IMR-90 (cell line): ENCODE measurements around the gene STK33. TPM values are rescaled to one million over a fixed set of nuclear protein-coding genes. Genes with fewer than 3 reads are reported as not detected.

Source experiments
- ATAC-seq: fragments of 200-7000 bp; cut with Tn5 transposase; 2 replicates; pipeline ENCODE4 v1.9.1; 2020; ENCODE audit warnings: low read depth, mild to moderate bottlenecking, moderate library complexity
- BruUV-seq: library from RNA; stranded (reverse); fragments of 400-500 nt; replicated peaks from 2 replicates; lab custom pipeline; 2021; lab: Mats Ljungman, UMichigan
- CTCF ChIA-PET: fragments of 300-600 bp; formaldehyde crosslinking; extraction: SDS; loops from one replicate; lab custom pipeline; 2021; ENCODE audit warnings: antibody characterized with exemption; lab: Yijun Ruan, JAX
- POLR2A ChIA-PET: fragments of 300-600 bp; sonication (Branson Sonifier 250); formaldehyde crosslinking; loops from one replicate; lab custom pipeline; 2022; ENCODE audit warnings: antibody characterized with exemption; ENCODE audit not compliant: unreplicated experiment; lab: Charles Lee
- DNase-seq: peaks from one replicate; pipeline ENCODE4 v3.0.0; 2013
- H2AFZ ChIP-seq: replicated peaks from 2 replicates; pipeline ENCODE3; 2013; ENCODE audit warnings: low read length, mild to moderate bottlenecking; ENCODE audit not compliant: poor library complexity
- H2AK5ac ChIP-seq: 2 replicates; pipeline ENCODE4 v1.6.1; 2013; ENCODE audit warnings: low read depth, low read length, inconsistent platforms
- H2AK9ac ChIP-seq: replicated peaks from 2 replicates; pipeline ENCODE3; 2013; ENCODE audit warnings: mild to moderate bottlenecking, low read depth, low read length, moderate library complexity; ENCODE audit not compliant: poor library complexity
- H2BK120ac ChIP-seq: 2 replicates; pipeline ENCODE4 v1.6.1; 2013; ENCODE audit warnings: low read depth, low read length, inconsistent platforms
- H2BK15ac ChIP-seq: 3 replicates; pipeline ENCODE4 v1.6.1; 2013; ENCODE audit warnings: low read depth, low read length, inconsistent platforms
- H2BK20ac ChIP-seq: 2 replicates; pipeline ENCODE4 v1.6.1; 2013; ENCODE audit warnings: low read depth, mild to moderate bottlenecking, inconsistent platforms, low read length, moderate library complexity
- H2BK5ac ChIP-seq: 2 replicates; pipeline ENCODE4 v1.6.1; 2013; ENCODE audit warnings: mild to moderate bottlenecking, low read depth, low read length, inconsistent platforms; ENCODE audit not compliant: poor library complexity, severe bottlenecking
- H3K14ac ChIP-seq: replicated peaks from 2 replicates; pipeline ENCODE4 v1.6.1; 2013; ENCODE audit warnings: low read depth, low read length, inconsistent platforms
- H3K18ac ChIP-seq: 2 replicates; pipeline ENCODE4 v1.6.1; 2013; ENCODE audit warnings: low read depth, low read length, control low read depth
- H3K23ac ChIP-seq: 2 replicates; pipeline ENCODE4 v1.6.1; 2013; ENCODE audit warnings: low read depth, low read length, inconsistent platforms
- H3K27ac ChIP-seq: 2 replicates; pipeline ENCODE4 v1.5.1; 2013; ENCODE audit warnings: mild to moderate bottlenecking, control low read depth, low read length; ENCODE audit not compliant: insufficient read depth
- H3K27me3 ChIP-seq: 2 replicates; pipeline ENCODE4 v1.6.1; 2013; ENCODE audit warnings: low read length; ENCODE audit not compliant: control insufficient read depth, insufficient read depth
- H3K36me3 ChIP-seq: 2 replicates; pipeline ENCODE4 v1.6.1; 2013; ENCODE audit warnings: low read length, mixed read lengths; ENCODE audit not compliant: control insufficient read depth, insufficient read depth
- H3K4ac ChIP-seq: 2 replicates; pipeline ENCODE4 v1.6.1; 2013; ENCODE audit warnings: low read depth, low read length, inconsistent platforms
- H3K4me1 ChIP-seq: 2 replicates; pipeline ENCODE4 v1.6.1; 2013; ENCODE audit warnings: low read length, mixed read lengths; ENCODE audit not compliant: control insufficient read depth, insufficient read depth
- H3K4me2 ChIP-seq: 2 replicates; pipeline ENCODE4 v1.6.1; 2013; ENCODE audit warnings: low read depth, mild to moderate bottlenecking, control low read depth, low read length, moderate library complexity
- H3K4me3 ChIP-seq: 2 replicates; pipeline ENCODE4 v1.5.1; 2013; ENCODE audit warnings: low read depth, mild to moderate bottlenecking, control low read depth, low read length, moderate library complexity; ENCODE audit not compliant: insufficient read depth
- H3K56ac ChIP-seq: 2 replicates; pipeline ENCODE4 v1.6.1; 2013; ENCODE audit warnings: low read length, inconsistent platforms; ENCODE audit not compliant: insufficient read depth; ENCODE audit errors: extremely low read depth
- H3K79me1 ChIP-seq, 2 experiments: 2 replicates each; pipeline ENCODE4 v1.6.1; 2013; ENCODE audit warnings: low read length in 2 of 2, inconsistent platforms in 1 of 2, low read depth in 1 of 2
- H3K9ac ChIP-seq: 2 replicates; pipeline ENCODE4 v1.6.1; 2013; ENCODE audit warnings: low read depth, low read length, control low read depth
- H3K9me1 ChIP-seq: 2 replicates; pipeline ENCODE4 v1.6.1; 2013; ENCODE audit warnings: low read length, inconsistent platforms; ENCODE audit not compliant: insufficient read depth
- H3K9me3 ChIP-seq: 2 replicates; pipeline ENCODE4 v1.6.1; 2013; ENCODE audit warnings: low read length; ENCODE audit not compliant: control insufficient read depth, insufficient read depth
- H4K20me1 ChIP-seq: 2 replicates; pipeline ENCODE4 v1.6.1; 2013; ENCODE audit warnings: low read length, inconsistent platforms; ENCODE audit not compliant: insufficient read depth
- H4K5ac ChIP-seq: 2 replicates; pipeline ENCODE4 v1.6.1; 2013; ENCODE audit warnings: mild to moderate bottlenecking, low read depth, low read length, control low read depth
- H4K8ac ChIP-seq, 2 experiments: 2 replicates each; pipeline ENCODE4 v1.6.1; 2013; ENCODE audit warnings: low read depth in 2 of 2, low read length in 2 of 2, control low read depth in 1 of 2, inconsistent platforms in 1 of 2
- H4K91ac ChIP-seq: 2 replicates; pipeline ENCODE4 v1.6.1; 2013; ENCODE audit warnings: low read depth, low read length, inconsistent platforms; ENCODE audit not compliant: insufficient read depth
- ELK1 ChIP-seq: fragments of 150-350 bp; IDR thresholded peaks from 2 replicates; pipeline ENCODE4 v1.6.1; 2016; ENCODE audit warnings: low read depth, mild to moderate bottlenecking, low read length, moderate library complexity, borderline replicate concordance
- SMC3 ChIP-seq: fragments of 150-350 bp; IDR thresholded peaks from 2 replicates; pipeline ENCODE4 v1.6.1; 2016; ENCODE audit warnings: low read depth, mild to moderate bottlenecking, antibody characterized with exemption, low read length, moderate library complexity
- WGBS, 2 experiments: methylation state at CpG; one replicate each; pipeline versions ENCODE4 v1.1.5 to v1.1.7; 2013; ENCODE audit warnings: missing lambda C conversion rate in 2 of 2; ENCODE audit not compliant: insufficient read length in 1 of 2; ENCODE audit errors: extremely low coverage in 2 of 2; 5-methylcytosine and 5-hydroxymethylcytosine counted together
- dilution Hi-C: fragments of 300-500 bp; cut with HindIII; formaldehyde crosslinking; loops from one replicate; pipeline ENCODE4 v1.14.3; 2018; ENCODE audit warnings: low sequenced_read_pairs; ENCODE audit not compliant: unreplicated experiment
- in situ Hi-C: fragments of 300-500 bp; cut with MboI; formaldehyde crosslinking; loops from 3 replicates; pipeline ENCODE4 v1.14.3; 2019; ENCODE audit warnings: low sequenced_read_pairs, inconsistent platforms, mixed read lengths
- intact Hi-C: fragments of 100-400 bp; cut with micrococcal nuclease; formaldehyde crosslinking; loops from 2 replicates; pipeline ENCODE4 v1.10.0; 2022
- polyA plus RNA-seq, 3 experiments: library from polyadenylated mRNA; depleted of rRNA; stranded (reverse); fragments of >200 nt; gene quantifications; 2 replicates each; pipeline ENCODE4 v1.2.3, GENCODE V29; 2012; ENCODE audit warnings: low replicate concordance in 1 of 3
- total RNA-seq: library from RNA; depleted of rRNA; stranded (reverse); fragments of >200 nt; gene quantifications from 2 replicates; pipeline ENCODE4 v1.2.3, GENCODE V29; 2012

Gene STK33
- total and polyA plus RNA-seq, 2 of the 4 experiments (the other 2 are of a cell fraction): 2.3 to 2.6 TPM

- Histone ChIP-seq H3K4me2 (no peak overlapping the region), H3K4me3 (no peak overlapping the region), H3K18ac (no peak overlapping the region), H3K9ac (no peak overlapping the region), H2AK5ac (no peak overlapping the region), H4K91ac (no peak overlapping the region), H3K56ac (no peak overlapping the region), H4K20me1 (no peaks in the 10 kb centered on the region), H4K8ac (no peak overlapping the region), H3K9me3 (no peaks in the 10 kb centered on the region), H2AK9ac (no peak overlapping the region), H4K5ac (no peak overlapping the region), H2BK5ac (no peak overlapping the region), H3K36me3 (no peaks in the 10 kb centered on the region), H2AFZ (no peak overlapping the region), H3K4ac (no peak overlapping the region), H3K23ac (no peak overlapping the region), H2BK120ac (no peak overlapping the region), H3K14ac (no peak overlapping the region), H3K27ac (no peak overlapping the region), H3K9me1 (no peaks in the 10 kb centered on the region), H3K79me1 (no peaks in the 10 kb centered on the region), H3K27me3 (no peaks in the 10 kb centered on the region), H2BK15ac (no peak overlapping the region), H3K4me1 (no peaks in the 10 kb centered on the region), H2BK20ac (no peak overlapping the region)
- TF ChIP-seq SMC3: no peak
- no peak for TF ChIP-seq ELK1
- dilution Hi-C loops (no loop called here), in situ Hi-C loops (no loop called here), intact Hi-C loops (no loop called here)
- CTCF ChIA-PET: no interaction called here
- BruUV-seq: no TSS peak
- POLR2A ChIA-PET: no interaction called here
- no CpG with 5 or more reads among the region's 2 CpGs for WGBS, 2 experiments
- no peak for DNase-seq
- ATAC-seq: no peak
Measured at GRCh38 chr11:8487261-8487660, 106.8 kb downstream of the STK33 start.
